GM12874 (cell line): ENCODE measurements around the gene TMEM181.

ENCODE experiments used
- CTCF ChIP-seq: IDR thresholded peaks from 2 replicates; pipeline ENCODE4 v1.5.1; 2011; ENCODE audit warnings: low read depth, mild to moderate bottlenecking, control low read depth, low read length, moderate library complexity; ENCODE audit not compliant: insufficient read depth

TMEM181 gene

GRCh38 chr6:158561938-158562337 is 2.0 kb downstream of the TMEM181 start:
- TF ChIP-seq CTCF, result no peak

GRCh38 chr6:158564243-158565121 is 4.6 kb downstream of the TMEM181 start:
- no peak for TF ChIP-seq CTCF

GRCh38 chr6:158565122-158565429 is 5.2 kb downstream of the TMEM181 start:
- TF ChIP-seq CTCF, result no peak

GRCh38 chr6:158565482-158566040 is 5.7 kb downstream of the TMEM181 start:
- TF ChIP-seq CTCF, result no peak

GRCh38 chr6:158566207-158566818 is 6.4 kb downstream of the TMEM181 start:
- TF ChIP-seq CTCF, result no peak

GRCh38 chr6:158567152-158567551 is 7.3 kb downstream of the TMEM181 start:
- no peak for TF ChIP-seq CTCF

- TF ChIP-seq CTCF, result no peak
These were observed 8.0 kb downstream of the TMEM181 start for GRCh38 chr6:158567871-158568401.
